IMR-90 (cell line): Measurements from ENCODE around the gene EHBP1.

ENCODE experiments used
- BHLHE40 ChIP-seq: fragments of 150-350 bp; IDR thresholded peaks from 2 replicates; pipeline ENCODE4 v1.6.1; 2016; ENCODE audit warnings: mild to moderate bottlenecking, low read depth, low read length
- POLR2A ChIP-seq: IDR thresholded peaks from 2 replicates; pipeline ENCODE4 v1.6.1; 2012; ENCODE audit warnings: mild to moderate bottlenecking, low read depth, low read length

- TF ChIP-seq BHLHE40 (no peak), POLR2A (no peak)
Measured at GRCh38 chr2:62933398-62933917, 227.9 kb downstream of the EHBP1 start.
